IPS-NIHi7 (cell line): ENCODE results near the gene GNA15.
A peak's percentile ranks its signal among the peaks of the same experiment; 100 is the strongest.
"Not testable (repeated sequence)": the region's sequence is repeated elsewhere in the genome, so short reads cannot be mapped to it uniquely, and the experiment has no call there.

Source experiments
- DNase-seq: peaks from one replicate; pipeline ENCODE4 v3.0.0; 2012; ENCODE audit warnings: mixed read lengths; ENCODE audit errors: extremely low spot score

Gene GNA15

DNA sequence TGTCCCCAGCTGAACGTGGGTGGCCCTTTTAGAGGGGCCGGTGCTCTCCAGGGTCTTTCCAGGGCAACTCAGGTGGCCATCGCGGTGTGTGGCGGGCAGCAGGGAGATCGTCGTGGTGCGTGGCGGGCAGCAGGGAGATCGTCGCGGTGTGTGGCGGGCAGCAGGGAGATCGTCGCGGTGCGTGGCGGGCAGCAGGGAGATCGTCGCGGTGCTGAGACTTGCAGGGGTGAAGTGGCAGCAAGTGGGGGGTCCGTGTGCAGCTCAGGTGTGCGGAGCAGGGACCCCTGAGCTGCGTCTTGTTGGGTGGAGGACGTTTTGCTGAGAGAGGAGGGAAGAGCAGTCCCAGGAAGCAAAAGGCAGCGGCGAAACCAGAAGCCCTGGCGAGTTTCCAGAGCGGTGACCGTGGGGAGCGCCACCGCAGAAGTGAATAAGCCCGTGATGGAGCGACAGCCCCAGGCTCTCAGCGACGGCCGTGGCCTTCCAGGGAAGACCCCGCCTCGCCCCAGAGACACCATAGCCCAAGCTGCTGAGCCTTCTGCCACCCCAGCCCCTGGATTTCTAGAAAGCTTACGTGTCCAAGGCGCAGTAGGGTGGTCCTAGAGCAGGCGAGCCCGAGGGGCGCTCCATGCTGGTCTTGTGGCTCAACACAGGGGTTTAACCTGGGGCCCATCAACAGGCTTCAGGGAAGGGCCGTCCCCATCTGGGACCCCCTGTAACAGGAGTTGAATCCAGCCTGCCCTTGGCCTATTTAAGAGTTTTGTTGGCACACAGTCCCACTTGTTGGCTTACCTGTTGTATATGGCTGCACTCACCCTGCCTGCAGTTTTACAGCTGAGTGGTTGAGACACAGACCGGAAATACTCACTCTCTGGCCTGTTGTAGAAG lies 55.3 kb downstream of the GNA15 start:
- DNase-seq = no peak

- DNase-seq = not testable (repeated sequence)
These were observed 55.9 kb downstream of the GNA15 start for GRCh38 chr19:3191806-3192104.

DNA sequence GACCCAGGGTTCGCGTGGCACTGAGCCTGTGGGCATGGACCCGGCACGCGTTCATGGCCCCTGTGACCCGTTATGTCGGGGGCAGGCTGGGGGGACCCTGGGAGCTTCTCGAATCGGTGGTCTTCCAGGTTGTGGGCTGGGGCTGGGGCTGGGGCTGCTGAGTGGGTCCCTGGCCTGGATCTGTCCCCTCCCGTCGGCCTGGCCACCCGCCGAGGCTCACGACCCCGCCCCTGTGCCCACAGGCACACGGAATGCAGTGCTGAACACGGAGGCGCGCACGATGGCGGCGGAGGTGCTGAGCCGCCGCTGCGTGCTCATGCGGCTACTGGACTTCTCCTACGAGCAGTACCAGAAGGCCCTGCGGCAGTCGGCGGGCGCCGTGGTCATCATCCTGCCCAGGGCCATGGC lies 56.4 kb downstream of the GNA15 start:
- DNase-seq = no peak

- DNase-seq = no peak
These were observed 56.9 kb downstream of the GNA15 start for GRCh38 chr19:3192684-3193083.

DNA sequence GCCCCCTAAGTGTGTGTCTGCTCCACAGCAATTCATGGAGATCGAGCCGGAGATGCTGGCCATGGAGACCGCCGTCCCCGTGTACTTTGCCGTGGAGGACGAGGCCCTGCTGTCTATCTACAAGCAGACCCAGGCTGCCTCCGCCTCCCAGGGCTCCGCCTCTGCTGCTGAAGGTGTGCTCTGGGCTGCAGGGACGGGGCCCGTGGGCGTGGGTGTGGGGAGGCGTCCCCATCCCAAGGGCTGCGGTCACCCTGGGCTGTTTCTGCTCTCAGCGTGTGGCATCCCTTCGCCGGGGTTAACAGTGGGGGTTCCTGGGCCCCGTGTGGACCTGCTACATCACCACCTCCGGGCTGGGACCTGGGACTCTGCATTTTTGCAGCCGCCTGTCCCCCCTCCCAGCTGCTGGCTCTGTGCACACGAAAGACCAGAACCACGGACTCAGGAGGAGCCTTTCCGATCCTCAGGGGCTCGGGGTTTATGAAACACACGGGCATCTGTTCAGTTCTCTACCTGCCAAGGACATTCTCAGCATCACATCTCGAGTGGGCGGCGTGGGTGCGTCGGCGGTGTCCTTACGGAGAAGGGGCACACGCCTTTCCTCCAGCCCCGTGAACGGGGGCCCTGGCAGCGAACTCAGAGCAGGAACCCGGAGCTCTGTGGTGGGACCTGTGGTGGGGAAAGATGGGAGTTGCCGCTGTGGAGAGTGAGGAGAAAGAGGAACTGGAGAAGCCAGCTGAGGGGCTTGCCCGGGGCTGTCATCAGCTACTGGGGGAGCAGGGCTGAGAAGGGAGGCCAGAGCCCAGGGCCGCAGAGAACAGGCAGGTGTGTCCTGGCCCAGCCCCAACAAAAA lies 57.6 kb downstream of the GNA15 start:
- DNase-seq = no peak

DNA sequence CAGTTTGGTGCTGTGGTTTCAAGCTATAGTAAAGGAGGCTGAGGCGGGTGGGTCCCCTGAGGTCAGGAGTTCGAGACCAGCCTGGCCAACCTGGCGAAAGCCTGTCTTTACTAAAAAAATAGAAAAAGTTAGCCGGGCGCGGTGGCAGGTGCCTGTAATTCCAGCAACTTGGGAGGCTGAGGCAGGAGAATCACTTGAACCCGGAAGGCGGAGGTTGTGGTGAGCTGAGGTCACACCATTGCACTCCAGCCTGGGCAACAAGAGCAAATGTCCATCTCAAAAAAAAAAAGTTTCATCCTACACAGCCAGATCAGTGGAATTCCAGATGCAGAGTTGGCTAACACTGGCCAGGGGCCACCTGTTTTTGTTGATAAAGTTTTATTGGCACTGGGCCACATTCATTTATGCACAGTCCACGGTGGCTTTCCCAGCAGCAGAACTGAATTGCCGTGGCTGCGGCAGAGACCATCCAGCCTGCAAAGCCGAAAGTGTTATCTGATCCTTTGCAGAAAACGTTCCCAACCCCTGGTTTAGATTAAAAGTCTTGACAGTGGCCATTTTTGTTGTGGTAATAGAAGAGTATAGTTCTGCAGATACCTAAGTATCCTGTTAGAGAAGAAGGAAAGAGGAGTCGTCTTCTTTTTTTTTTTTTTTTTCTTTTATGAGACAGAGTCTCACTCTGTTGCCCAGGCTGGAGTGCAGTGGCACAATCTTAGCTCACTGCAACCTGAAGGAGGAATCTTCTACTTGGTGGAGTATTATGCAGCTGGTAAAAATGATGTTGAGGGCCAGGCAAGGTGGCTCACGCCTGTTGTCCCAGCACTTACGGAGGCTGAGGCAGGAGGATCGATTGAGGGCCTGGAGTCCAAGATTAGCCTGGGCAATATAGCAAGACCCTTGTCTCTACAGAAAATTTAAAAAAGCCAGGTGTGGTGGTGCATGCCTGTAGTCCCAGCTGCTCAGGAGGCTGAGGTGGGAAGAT lies 58.6 kb downstream of the GNA15 start:
- DNase-seq = no peak

- no peak for DNase-seq
These were observed 60.5 kb downstream of the GNA15 start for GRCh38 chr19:3196064-3196932.

- no peak for DNase-seq
These were observed 61.0 kb downstream of the GNA15 start for GRCh38 chr19:3196933-3197205.

GRCh38 chr19:3198901-3199700 lies 63.3 kb downstream of the GNA15 start:
- DNase-seq = no peak

GRCh38 chr19:3201072-3201700 lies 65.4 kb downstream of the GNA15 start:
- DNase-seq = no peak

- no peak for DNase-seq
These were observed 66.1 kb downstream of the GNA15 start for GRCh38 chr19:3201911-3202310.

GRCh38 chr19:3202346-3202745 lies 66.5 kb downstream of the GNA15 start:
- DNase-seq = no peak

DNA sequence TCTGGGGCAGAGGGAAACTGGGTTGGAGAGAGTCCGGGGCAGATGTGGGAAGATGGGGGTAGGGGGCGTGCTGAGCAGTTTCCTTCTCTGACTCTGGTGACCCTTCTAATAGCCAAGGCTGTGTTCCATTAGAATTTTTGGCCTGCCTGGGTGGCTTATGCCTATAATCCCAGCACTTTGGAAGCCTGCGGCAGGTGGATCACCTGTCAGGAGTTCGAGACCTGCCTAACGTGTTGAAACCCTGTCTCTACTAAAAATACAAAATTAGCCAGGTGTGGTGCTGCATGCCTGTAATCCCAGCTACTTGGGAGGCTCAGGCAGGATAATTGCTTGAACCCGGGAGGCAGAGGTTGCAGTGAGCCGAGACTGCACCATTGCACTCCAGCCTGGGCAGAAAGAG lies 67.1 kb downstream of the GNA15 start:
- not testable (repeated sequence) for DNase-seq

DNA sequence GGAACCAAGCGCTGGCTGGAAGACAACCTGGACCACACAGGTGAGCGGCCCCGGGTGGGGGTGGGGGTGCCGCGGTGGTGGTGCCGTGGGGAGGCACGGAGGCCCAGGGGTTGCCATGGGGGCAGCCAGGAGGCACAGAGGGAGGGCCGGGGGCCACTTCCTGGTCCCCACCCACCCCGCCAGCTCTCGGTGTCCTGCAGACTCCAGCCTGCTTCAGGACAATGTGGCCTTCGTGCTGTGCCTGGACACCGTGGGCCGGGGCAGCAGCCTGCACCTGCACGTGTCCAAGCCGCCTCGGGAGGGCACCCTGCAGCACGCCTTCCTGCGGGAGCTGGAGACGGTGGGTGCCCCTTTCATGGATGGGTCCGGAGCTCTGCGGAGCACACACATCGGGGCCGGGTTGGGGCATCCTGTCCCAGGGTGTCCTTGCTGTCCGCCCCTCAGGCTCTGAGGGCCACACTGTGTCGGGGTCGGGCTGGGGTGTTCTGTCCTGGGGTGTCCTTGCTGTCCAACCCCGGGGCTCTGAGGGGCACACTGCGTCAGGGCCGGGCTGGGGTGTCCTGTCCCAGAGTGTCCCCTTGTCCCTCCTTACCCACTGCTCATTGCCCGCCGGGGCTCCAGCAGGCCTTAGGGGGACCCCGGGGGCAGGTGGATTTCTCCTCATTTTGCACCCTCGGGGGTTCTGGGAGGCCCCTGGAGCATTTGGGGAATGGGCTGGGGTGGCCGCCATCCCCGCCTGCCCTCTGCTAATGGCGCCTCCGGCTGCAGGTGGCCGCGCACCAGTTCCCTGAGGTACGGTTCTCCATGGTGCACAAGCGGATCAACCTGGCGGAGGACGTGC lies 68.2 kb downstream of the GNA15 start:
- no peak for DNase-seq

DNA sequence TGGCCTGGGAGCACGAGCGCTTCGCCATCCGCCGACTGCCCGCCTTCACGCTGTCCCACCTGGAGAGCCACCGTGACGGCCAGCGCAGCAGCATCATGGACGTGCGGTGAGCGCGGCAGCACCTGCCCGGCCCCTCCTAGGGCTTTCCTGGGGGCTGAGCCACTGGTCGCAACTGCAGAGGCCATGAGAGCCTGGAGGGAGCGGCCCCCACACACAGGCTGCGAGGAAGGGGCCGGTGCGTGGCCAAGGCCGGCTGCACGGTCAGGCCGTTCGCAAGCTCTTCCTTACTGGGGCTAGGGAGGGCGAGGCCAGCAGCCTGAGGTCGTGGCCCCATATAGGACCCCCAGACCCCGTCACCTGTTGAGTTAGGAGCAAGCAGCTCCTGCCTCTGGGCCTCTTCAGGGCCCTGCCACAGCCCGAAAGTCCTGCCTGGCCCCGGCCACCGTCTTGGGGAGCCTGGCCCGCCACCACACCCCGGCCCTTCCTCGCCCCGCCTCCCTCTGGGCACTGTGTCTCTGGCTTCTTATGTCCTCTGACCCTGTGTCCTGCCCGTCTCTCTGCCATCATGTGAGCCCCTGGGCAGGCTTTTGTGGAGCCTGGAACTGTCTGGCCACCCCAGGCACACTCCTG lies 68.9 kb downstream of the GNA15 start:
- DNase-seq = no peak

- no peak for DNase-seq
These were observed 70.6 kb downstream of the GNA15 start for GRCh38 chr19:3206216-3206953.

- DNase-seq = peak; percentile 77
These were observed 71.8 kb downstream of the GNA15 start for GRCh38 chr19:3207461-3208242.
